OCI-M1 (cell line): ENCODE measurements around the gene FMO1.

Source experiments
- DNase-seq: peaks from one replicate; lab custom pipeline; 2025; lab: John Stamatoyannopoulos, UW

The FMO1 gene

DNA sequence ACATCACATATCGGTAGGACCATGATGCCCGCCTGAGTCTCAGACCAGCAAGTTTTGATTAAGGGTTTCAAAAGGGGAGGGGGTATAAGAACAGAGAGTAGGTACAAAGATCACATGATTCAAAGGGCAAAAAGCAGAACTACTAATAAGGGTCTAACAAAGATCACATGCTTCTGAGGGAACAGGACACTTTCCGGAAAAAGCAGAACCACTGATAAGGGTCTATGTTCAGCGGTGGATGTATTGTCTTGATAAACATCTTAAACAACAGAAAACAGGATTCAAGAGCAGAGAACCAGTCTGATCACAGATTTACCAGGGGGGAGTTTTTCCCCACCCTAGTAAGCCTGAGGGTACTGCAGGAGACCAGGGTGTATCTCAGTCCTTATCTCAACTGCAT, 12.1 kb upstream of the FMO1 start:
- DNase-seq, result peak; percentile 69

DNA sequence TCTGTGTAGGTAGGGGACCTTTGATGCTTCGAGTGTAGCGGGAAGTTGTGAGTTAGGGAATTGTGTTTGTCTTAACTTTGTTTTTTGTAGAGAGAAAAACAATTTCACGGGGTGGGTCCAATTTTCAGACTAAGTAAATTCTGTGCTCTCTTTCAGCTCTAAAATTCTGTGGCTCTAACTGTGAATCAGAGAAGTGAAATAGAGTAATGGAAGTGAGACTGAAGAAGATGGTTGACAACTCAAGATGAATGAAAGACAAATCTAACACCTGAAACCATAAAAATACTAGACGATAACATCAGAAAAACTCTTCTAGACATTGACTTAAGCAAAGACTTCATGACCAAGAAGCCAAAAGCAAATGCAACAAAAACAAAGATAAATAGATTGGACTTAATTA, 4.4 kb upstream of the FMO1 start:
- no peak for DNase-seq

DNA sequence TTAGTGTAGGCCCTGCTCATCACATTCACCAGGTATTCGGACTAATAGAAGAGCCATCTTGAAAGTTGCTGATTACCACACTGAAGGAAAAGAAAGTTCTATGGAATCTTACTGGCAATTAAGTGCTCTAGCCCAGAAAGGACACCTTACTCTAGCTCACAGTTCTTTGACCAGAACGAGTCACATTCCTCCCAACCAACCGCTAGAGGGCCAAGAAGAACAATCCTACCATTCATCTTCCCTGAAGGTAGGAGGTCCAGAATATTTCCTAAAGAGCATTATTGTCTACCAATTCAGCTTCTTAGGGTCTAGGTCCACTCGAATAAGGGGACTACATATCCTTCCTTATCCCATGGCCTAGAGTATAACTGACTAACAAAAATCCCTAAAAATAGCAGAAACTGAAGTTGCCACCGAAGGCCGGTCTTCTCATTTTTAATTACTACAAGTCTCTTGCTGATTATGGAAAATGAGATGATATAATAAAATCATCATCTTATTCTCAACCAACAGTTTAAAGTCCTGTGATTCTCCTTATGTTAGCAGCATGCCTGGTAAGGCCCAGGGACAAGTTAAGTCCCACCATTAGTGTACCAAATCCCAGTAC, 2.7 kb upstream of the FMO1 start:
- peak; percentile 70 for DNase-seq

DNA sequence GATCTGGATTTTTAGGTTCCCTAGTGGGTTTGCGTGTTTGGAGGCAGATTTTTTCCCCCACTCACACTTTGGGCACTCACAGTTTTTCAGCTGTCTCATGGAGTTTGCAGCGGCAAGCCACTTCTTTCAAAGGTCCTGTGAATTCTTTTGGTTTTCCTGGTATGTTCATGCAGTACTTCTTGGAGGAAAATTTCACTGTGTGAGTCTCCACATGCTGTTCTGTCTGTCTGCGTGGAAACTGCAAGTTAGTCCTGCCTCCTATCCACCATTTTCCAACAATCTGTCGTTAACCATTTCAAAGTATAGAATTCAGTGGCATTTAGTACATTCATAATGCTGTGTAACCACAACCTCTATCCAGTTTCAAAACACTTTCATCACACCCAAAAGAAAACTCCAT, 793 bp upstream of the FMO1 start:
- no peak for DNase-seq

DNA sequence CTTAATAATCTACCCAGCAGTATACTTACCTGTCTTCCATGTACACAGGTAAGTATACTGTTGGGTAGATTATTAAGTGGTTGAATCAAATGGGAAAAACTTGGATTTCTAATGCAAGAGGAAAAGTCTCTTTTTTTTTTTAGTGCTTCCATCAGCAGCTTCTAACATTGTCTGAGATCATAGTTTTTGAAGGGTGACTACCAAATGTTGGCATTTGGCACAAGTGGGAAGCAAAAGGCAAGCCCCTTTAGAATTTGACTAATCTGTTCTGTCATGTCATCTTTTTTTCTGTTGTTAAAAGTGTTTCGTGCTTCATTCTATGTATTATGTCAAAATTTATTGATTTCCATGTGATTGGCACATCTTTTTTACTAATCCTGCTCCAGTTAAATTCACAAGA, 547 bp downstream of the FMO1 start:
- DNase-seq, result no peak

DNA sequence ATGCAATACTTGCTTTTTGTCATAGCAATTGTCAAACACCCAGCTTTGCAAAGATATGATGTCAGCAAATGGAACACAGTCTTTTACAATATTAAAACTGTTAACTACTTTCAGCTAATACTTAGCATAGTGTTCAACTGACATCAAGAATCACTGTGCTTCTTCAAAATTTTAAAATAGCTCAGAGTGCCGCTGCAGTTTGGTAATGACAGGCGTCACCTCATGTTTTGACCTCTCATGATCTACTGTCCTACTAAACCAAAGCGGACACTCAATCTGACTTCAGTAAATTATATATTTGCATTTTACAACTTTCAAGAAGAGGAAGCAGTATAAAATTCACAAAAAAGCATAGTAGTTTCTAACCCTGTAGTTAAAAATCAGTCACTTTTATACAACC, 2.0 kb downstream of the FMO1 start:
- no peak for DNase-seq

DNA sequence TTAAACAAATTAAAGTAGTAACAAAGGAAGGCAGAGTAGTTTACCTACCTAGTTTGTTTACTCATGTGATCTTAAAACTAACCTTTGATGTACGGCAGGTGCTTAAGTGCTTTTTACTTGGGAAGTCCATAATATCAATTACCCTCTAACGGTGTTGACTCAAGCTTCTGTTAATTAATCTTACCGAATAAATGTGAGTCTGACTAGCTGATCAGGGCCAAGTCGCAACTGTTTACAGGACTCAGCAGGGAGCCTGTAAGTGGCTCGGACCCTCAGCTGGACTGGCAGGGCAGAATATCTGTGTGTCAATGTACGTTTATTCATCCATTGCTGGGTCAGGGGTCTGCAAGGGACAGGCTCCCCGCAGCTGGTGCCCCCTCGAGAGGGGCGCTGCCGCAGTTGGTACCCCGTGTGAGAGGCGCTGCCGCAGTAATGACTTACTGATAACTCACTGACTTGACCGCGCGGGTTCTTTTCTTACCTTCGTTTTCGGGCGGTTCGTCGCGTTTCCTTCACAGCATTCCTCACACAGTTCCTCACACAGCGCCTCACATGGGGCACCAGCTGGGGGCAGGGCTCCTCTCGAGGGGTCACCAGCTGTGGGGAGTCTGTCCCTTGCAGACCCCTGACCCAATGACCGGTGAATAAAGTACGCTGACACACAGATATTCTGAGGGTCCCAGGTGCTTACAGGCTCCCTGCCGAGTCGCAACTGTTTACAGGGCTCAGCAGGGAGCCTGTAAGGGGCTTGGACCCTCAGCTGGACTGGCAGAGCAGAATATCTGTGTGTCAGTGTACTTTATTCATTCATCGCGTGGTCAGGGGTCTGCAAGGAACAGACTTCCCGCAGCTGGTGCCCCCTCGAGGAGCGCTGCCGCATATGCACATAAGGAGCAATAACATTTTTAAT, 3.0 kb downstream of the FMO1 start:
- peak; percentile 72 for DNase-seq

DNA sequence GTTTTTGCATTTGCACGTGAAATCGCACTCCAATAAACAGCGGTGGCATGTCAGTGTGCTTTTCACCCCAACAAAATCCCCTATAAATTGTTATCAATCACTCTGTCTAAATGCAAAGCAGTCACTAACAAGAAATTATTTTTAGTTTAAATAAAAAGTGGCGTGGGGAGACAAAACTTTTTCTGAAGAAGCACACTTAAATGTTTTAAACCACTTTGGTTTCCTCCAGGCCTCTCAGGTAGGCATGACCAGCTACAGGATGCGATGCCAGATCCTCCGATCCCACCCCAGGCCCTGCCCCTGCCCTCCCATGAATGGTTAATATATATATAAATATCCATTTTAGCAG, 3.6 kb downstream of the FMO1 start:
- no peak for DNase-seq

DNA sequence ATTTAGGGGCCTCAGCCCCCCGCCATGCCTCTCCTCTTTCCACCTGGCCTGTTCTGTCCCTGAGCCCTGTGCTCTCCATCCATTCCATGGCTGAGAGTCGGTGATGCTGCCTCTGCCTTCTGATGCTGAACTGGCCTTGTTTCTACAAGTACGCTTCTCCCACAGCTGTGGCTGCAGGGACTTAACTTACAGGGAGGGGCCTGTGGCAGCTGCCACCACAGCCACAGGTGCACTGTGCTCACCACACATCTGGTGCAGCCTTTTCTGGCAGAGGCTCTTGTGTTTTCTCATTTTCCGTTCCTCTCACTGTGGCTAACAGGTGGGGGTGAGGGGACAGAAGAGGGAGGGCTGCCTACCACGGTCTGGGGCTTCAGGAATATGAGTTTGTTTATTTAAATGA, 4.2 kb downstream of the FMO1 start:
- no peak for DNase-seq

DNA sequence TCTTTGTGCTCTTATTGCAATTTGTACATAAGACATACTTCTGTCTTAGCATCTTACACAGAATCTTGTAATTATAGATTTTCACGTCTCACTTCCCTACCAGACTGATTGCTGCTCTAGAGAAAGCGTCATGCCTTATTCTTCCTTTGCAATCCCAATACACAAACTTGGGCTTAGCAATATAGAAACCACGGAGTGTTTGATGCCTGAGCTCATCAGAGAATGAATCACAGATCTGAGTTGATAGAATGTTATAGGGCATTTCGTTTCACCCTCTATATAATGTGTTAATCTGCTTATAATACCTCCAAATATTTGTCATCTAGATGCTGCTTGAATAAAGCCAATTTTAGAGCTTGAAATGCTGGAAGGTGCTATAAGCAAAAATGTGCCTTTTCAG, 6.6 kb downstream of the FMO1 start:
- no peak for DNase-seq

DNA sequence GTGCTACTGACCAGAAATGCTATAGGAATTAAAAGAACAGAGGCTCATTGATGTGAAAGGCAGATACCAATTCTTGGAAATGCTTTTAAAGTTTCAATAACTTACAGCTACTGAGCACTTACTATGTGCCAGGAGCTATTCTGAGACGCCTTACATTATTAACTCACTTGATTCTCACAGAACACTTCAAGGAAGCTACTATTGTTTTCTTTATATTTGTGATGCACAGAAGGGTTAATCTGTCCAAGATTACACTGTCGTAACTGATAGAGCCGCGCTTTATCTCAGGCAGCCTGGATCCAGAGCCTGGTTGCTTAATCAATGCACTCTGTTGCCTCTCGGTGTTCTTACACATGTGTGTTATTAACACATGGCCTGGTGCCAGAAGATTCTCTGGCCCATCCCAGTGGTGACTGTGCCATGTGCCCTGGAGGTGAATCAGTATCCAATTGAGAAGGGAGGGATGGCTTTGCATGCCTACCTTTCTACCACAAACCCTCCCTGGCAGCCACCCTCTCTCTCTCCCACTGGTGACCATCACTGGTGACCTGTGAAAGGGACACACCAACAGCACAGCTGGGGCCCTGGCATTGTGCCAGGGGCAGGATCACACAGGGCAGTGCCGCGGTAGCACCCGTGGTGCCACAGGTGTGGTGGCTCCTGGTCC, 8.8 kb downstream of the FMO1 start:
- peak; percentile 72 for DNase-seq

DNA sequence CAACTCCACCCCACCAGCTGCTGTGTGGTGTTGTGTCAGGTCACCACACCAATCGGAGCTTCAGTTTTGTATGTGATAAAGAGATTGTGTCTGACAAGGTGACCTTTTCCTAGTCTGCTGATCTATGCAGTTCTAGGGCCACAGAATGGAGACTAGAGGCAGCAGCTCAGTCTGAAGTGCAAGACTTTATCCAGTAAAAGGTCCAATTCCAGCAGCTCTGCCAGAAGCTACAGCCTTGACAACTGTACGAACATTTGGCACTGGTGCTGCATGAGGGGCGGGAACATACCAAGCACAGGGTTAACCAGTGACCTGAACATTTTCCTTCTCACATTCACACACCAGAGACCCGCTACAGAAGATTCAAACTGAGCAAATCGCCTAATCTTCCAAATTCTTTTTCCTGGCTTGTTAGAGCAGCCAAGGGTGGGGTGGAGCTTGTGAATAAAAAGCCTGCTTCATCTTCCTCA, 9.3 kb downstream of the FMO1 start:
- DNase-seq, result no peak

DNA sequence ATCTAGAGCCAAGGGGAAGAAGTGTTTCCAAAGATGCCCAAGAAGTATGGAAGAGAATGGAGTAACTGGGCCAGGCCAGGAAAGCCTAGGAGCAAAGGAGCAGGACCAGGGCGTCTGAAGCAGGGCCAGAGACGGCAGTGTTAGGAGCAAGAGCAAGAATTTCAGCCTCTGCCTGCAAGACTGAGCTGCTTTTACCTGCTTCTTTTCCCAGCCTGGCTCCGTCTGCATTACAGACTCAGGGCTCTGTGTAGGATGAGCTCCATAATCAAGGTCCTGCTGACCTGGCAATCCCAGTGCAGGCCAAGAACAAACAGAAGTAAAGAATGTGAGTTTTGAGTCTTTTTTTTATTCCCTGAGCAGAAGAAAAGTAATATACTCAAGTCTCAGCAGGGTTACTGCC, 10.1 kb downstream of the FMO1 start:
- DNase-seq, result no peak

DNA sequence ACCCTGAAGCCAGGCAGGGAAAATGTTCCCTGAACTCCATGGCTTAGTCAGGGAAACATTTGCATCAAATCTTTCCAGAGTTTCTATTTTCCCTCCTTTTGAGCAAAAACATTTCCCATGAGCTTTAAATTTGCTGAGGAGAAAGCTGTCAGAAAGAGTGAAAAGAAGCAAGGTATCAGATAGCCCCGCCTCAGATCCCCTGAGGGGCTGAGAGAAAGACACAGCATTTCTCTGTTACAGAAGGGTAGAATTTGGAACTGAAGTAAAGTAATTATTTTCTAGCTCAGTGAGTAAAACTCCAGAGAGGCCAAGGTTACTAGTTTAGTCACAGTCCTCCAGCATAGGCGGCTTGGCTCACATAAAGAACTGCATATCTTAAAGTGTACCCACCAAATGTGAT, 10.6 kb downstream of the FMO1 start:
- DNase-seq, result no peak

DNA sequence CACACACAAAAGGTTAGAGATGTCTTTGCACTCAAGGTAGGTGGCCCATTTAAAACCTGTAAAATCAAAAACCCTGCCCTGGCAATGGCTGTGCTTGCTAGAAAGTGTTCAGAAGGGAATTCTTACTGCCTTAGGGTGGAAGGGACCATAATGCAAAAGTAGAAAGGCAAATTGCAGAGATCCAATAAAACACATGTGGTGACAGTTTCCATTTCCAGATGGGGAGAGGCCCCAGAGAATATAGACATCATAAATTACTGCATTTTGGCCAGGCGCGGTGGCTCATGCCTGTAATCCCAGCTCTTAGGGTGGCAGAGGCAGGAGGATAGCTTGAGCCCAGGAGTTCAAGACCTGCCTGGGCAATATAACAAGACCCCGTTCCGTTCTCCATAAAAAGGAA, 13.0 kb downstream of the FMO1 start:
- DNase-seq, result no peak

DNA sequence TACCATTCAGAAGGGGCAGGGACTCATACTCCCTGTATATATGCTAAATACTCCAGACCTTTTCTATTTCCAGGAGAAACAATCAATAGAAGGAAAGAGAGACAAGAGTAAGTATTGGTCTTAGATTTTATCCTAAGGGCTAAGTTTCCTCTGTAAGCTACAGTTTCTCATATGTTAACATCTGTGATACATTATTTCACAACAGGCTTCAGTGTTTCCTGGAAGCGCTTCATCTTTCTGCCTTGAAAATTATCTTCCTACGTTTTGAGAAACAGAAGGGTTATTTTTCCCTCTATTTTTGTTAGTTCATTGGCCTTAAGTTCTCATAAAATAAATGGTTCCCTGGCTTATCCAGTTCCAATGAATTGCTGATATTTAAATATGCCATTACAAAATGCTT, 15.6 kb downstream of the FMO1 start:
- no peak for DNase-seq

DNA sequence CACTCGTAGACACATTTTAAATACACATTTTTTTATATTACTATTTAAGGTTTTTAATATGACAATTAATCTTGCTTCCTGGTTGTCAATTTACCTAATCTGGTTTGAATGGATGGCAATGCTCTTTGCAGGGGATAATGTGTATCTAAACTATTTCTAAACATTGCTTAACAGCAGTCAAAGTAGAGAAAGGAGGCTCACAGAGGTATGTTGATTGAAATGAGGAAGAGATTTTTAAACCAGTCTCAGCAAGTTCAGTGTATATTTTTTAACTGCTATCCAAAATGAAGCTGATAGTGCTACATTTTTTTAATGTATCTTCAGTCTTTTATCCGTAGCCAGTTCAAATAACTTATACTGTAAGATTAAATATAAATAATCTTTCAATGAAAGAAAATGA, 17.4 kb downstream of the FMO1 start:
- peak; percentile 25 for DNase-seq

DNA sequence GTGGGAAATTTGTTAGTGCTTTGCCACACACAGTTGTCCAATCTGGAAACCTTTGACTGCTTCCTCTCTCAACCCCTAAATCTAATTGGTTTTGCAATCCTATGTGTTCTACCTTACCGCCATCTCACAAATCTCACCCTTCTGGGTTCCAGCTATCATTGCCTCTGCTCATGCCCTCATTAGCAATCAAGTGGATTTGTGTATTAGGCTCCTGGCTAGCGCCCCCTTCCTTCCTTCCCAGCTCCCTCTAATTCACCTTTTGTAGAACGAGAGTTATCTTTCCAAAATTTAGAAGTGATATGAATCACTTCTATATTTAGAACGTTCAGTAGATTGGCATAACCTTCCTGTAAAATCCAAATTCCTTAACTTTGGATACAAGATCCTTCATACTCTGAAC, 18.6 kb downstream of the FMO1 start:
- DNase-seq, result no peak

DNA sequence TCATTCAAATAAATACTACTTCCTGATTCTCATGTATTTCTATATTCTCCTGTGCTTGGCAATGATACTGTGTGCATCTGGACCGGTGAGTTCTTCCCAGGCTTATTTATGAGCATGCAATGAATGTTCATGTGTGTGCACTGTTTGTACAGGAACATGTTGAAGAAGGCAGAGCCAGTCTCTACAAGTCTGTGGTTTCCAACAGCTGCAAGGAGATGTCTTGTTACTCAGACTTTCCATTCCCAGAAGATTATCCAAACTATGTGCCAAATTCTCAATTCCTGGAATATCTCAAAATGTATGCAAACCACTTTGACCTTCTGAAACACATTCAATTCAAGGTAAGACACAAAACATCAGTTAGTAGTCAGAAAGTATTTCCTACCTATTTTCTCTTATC, 19.1 kb downstream of the FMO1 start:
- peak; percentile 18 for DNase-seq

DNA sequence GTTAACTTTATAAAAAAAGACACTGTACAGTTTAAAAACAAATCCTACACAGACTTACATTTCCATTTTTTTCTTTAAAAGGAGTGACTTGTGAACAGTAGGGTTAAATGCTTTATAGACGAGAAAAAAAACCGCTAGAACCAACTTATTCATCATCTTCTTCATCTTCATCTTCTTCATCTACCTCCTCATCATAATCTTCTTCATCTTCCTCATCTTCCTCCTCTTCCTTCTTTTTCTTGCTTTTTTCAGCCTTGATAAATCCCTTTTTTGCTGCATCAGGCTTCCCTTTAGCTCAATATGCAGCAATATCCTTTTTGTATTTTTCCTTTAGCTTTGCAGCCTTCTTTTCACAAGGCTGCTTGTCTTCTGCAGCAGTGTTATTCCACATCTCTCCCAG, 22.5 kb downstream of the FMO1 start:
- DNase-seq, result no peak

DNA sequence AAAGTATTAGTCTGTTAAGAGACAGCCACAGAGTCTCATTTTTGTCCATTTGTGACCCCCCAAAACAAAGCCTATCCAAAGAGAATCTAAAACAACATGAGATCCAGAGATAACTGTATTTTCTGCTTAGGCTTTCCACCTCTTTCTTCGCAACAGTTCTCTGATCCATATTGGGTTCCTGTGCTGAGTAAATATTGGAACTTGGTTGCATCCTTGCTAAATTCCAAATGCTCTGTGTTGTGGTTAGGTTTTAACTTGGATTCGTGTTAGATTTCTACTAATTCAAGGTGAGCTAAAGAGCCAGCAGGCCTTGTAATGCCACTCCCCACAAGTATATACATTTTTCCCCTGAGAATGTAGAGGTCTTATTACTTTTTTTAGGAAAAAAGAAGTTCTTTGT, 29.2 kb downstream of the FMO1 start:
- DNase-seq, result no peak

DNA sequence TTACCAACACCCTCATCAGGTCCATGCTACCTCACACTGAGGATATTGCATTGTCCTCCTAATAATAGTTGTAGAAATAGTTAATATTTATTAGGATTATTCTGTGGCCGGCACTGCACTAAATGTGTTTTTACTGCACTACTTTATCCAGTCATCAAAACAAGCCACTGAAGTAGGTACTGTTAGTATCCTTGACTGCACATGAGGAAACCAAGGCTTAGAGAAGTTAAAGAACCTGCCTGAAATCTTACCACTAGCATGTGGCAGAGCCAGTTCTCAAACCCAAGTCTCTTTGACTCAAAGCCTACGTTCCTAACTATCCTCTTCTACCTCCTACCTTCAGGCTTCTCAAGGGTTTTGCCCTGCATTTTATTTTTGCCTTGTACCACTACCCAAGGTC, 30.9 kb downstream of the FMO1 start:
- no peak for DNase-seq

DNA sequence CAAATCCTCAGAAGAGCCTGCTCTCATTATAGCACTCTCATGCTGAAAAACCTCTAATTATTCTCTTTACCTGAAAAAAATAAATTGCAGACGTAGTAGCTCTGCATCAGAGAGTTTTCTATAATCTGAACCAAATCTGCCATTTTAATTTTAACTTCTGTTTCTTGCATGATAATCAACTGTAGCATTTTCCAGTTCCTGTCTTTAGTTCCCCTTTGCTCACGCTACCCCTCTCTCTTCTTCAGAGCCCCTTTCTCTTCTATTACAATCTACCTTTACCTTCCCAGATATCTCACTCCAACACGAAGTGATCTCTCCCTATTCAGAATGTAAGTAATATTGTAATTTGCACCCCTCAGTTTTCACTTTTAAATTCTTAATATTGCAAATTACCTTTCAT, 31.4 kb downstream of the FMO1 start:
- DNase-seq, result peak; percentile 38
